Measurements from ENCODE around the gene OXGR1. TPM values are rescaled to one million over a fixed set of nuclear protein-coding genes. Genes with fewer than 3 reads are reported as not detected.

OXGR1 gene
- total and polyA plus RNA-seq, 2 donors (not counting 3 experiments of a cell fraction or from before 2014, with no cell fraction given), result not detected

DNA sequence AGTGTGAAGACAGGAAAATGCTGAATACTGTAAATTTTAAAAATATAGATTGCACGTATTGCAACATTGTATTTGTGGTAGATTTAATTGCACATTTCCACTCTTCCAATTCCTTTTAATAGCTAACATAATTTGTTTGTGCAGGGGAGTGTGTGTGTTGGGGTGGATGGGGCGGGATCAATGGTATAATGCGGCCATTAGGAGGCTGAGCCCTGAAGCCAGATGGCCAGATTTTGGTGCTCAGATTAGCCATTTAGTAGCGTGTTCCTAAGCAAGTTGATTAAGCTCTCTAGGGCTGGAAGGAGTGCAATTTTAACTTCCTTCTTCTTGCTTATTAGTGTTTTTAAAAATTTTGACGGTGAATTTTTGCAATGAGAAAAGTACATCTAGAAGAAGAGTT lies 5.8 kb downstream of the OXGR1 start:
- BruUV-seq (replicated peaks), result no TSS peak
- no peaks in the 10 kb centered on the region for H3K36me3 ChIP-seq (ENCODE audit: control insufficient read depth in 2 of 2, extremely low read depth in 1 of 2, insufficient read depth in 2 of 2, low read length in 2 of 2)
- no peak overlapping the region for H2AFZ ChIP-seq (ENCODE audit: low read depth, low read length)
- intact Hi-C loops (cut with micrococcal nuclease), result no loop called here
- ChIA-PET POLR2A (no interaction called here), CTCF (no interaction called here)
- H3K9me3 ChIP-seq (replicated peaks; ENCODE audit: control insufficient read depth, insufficient read depth, low read length), result no peaks in the 10 kb centered on the region
- dilution Hi-C loops (cut with MboI; ENCODE audit: extremely low pct_ligation_motif_present, low sequenced_read_pairs), result no loop called here
- H3K4me2 ChIP-seq (ENCODE audit: insufficient read depth, low read length), result no peak overlapping the region
- H3K9me1 ChIP-seq (replicated peaks; ENCODE audit: control insufficient read depth, extremely low read depth, insufficient read depth, low read length), result no peaks in the 10 kb centered on the region
- H4K20me1 ChIP-seq (replicated peaks; ENCODE audit: control insufficient read depth, extremely low read depth, insufficient read depth, low read length), result no peaks in the 10 kb centered on the region
- no peak for FAIRE-seq
- H3K27me3 ChIP-seq (ENCODE audit: control insufficient read depth in 2 of 2, insufficient read depth in 2 of 2, low read length in 2 of 2), result peaks cover 38 to 45% of the 10 kb centered on the region in 2 experiments
- H3K27ac ChIP-seq (ENCODE audit: insufficient read depth, low read depth, low read length), result no peak overlapping the region
- peaks cover 8% of the 10 kb centered on the region for H3K4me1 ChIP-seq (ENCODE audit: control insufficient read depth, extremely low read depth, insufficient read depth, low read length)
- no peak for DNase-seq (ENCODE audit: low read depth, low spot score)
- no peaks in the 10 kb centered on the region for H3K79me2 ChIP-seq (ENCODE audit: control insufficient read depth, insufficient read depth, low read length)
- TF ChIP-seq FOS (IDR thresholded peaks at IDR 0.05; ENCODE audit: borderline replicate concordance, insufficient read depth, low read length), result no peak
- no peak for TF ChIP-seq JUN (IDR thresholded peaks at IDR 0.05; ENCODE audit: borderline replicate concordance, insufficient read depth, insufficient read length, low read depth)
- TF ChIP-seq, protein P1, sequence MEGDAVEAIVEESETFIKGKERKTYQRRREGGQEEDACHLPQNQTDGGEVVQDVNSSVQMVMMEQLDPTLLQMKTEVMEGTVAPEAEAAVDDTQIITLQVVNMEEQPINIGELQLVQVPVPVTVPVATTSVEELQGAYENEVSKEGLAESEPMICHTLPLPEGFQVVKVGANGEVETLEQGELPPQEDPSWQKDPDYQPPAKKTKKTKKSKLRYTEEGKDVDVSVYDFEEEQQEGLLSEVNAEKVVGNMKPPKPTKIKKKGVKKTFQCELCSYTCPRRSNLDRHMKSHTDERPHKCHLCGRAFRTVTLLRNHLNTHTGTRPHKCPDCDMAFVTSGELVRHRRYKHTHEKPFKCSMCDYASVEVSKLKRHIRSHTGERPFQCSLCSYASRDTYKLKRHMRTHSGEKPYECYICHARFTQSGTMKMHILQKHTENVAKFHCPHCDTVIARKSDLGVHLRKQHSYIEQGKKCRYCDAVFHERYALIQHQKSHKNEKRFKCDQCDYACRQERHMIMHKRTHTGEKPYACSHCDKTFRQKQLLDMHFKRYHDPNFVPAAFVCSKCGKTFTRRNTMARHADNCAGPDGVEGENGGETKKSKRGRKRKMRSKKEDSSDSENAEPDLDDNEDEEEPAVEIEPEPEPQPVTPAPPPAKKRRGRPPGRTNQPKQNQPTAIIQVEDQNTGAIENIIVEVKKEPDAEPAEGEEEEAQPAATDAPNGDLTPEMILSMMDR (IDR thresholded peaks at IDR 0.05; ENCODE audit: extremely low read depth in 1 of 2, insufficient read depth in 1 of 2, low read depth in 1 of 2, low read length in 2 of 2), result no peak
- TF ChIP-seq EZH2 (IDR thresholded peaks at IDR 0.05; ENCODE audit: borderline replicate concordance, low read depth, low read length, severe bottlenecking), result no peak
- no peak for TF ChIP-seq GATA2 (IDR thresholded peaks at IDR 0.05; ENCODE audit: insufficient read depth, insufficient read length, low read depth, low read length)
- no peak overlapping the region for H3K4me3 ChIP-seq (replicated peaks in 1 of 3; ENCODE audit: insufficient read depth in 1 of 3, low read depth in 1 of 3, low read length in 3 of 3)
- no peak overlapping the region for H3K9ac ChIP-seq (replicated peaks; ENCODE audit: extremely low read depth, insufficient read depth, low read length)

DNA sequence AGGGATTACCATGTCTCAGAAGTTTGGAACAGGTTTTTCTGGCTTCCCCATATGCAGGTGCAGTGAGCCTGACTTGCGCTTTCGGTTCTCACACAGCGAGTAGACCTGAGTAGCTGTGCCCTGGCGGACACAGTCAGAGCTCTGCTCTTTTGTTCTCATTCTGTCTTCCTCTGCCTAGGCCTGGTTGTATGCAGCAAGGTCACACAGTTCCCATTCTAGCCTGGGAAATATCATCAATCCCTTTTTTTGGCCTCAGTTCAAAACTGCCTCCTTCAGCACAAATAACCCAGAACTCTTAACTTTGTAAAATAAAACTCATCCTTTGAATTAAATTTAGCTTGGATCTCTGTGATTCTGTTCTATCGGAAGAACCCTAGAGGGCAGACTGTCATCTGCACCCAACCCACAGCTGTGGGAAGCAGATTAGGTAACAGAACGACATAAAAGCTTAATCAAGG lies 10.2 kb downstream of the OXGR1 start:
- Histone ChIP-seq H3K4me3 (replicated peaks in 1 of 3; ENCODE audit: insufficient read depth in 1 of 3, low read depth in 1 of 3, low read length in 3 of 3) (peak overlapping the region in 1 of 3 experiments; percentile 29), H3K27ac (ENCODE audit: insufficient read depth, low read depth, low read length) (no peak overlapping the region), H3K9me1 (replicated peaks; ENCODE audit: control insufficient read depth, extremely low read depth, insufficient read depth, low read length) (no peaks in the 10 kb centered on the region), H3K9me3 (replicated peaks; ENCODE audit: control insufficient read depth, insufficient read depth, low read length) (no peaks in the 10 kb centered on the region), H3K4me1 (ENCODE audit: control insufficient read depth, extremely low read depth, insufficient read depth, low read length) (peaks cover 21% of the 10 kb centered on the region), H3K27me3 (ENCODE audit: control insufficient read depth in 2 of 2, insufficient read depth in 2 of 2, low read length in 2 of 2) (peaks cover 17 to 18% of the 10 kb centered on the region in 2 experiments), H3K36me3 (ENCODE audit: control insufficient read depth in 2 of 2, extremely low read depth in 1 of 2, insufficient read depth in 2 of 2, low read length in 2 of 2) (no peaks in the 10 kb centered on the region), H3K9ac (replicated peaks; ENCODE audit: extremely low read depth, insufficient read depth, low read length) (peak overlapping the region; percentile 15), H3K4me2 (ENCODE audit: insufficient read depth, low read length) (peak overlapping the region; percentile 71), H2AFZ (ENCODE audit: low read depth, low read length) (peak overlapping the region; percentile 39), H4K20me1 (replicated peaks; ENCODE audit: control insufficient read depth, extremely low read depth, insufficient read depth, low read length) (no peaks in the 10 kb centered on the region), H3K79me2 (ENCODE audit: control insufficient read depth, insufficient read depth, low read length) (no peaks in the 10 kb centered on the region)
- ChIA-PET POLR2A (no interaction called here), CTCF (interaction anchor here (0.9 to 2.9 kb wide), 8 partner anchors 15 to 375 kb away, joined by 3 to 17 read pairs (median 3); no protein-coding TSS in a partner anchor)
- TF ChIP-seq, protein P1 (IDR thresholded peaks at IDR 0.05; ENCODE audit: extremely low read depth in 1 of 2, insufficient read depth in 1 of 2, low read depth in 1 of 2, low read length in 2 of 2), result peak in 1 of 2 donors; percentile 12
- TF ChIP-seq, protein P2, sequence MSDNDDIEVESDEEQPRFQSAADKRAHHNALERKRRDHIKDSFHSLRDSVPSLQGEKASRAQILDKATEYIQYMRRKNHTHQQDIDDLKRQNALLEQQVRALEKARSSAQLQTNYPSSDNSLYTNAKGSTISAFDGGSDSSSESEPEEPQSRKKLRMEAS (IDR thresholded peaks at IDR 0.05; ENCODE audit: insufficient read depth, insufficient read length), result no peak
- no TSS peak for BruUV-seq (replicated peaks)
- intact Hi-C loops (cut with micrococcal nuclease), result no loop called here
- FAIRE-seq (peak; percentile 74), DNase-seq (ENCODE audit: low read depth, low spot score) (peak; percentile 75)
- dilution Hi-C loops (cut with MboI; ENCODE audit: extremely low pct_ligation_motif_present, low sequenced_read_pairs), result no loop called here
